ENCODE measurements around the gene KRT10.
A peak's percentile ranks its signal among the peaks of the same experiment; 100 is the strongest.
"Not testable (repeated sequence)": the region's sequence is repeated elsewhere in the genome, so short reads cannot be mapped to it uniquely, and the experiment has no call there.

KRT10 gene

DNA sequence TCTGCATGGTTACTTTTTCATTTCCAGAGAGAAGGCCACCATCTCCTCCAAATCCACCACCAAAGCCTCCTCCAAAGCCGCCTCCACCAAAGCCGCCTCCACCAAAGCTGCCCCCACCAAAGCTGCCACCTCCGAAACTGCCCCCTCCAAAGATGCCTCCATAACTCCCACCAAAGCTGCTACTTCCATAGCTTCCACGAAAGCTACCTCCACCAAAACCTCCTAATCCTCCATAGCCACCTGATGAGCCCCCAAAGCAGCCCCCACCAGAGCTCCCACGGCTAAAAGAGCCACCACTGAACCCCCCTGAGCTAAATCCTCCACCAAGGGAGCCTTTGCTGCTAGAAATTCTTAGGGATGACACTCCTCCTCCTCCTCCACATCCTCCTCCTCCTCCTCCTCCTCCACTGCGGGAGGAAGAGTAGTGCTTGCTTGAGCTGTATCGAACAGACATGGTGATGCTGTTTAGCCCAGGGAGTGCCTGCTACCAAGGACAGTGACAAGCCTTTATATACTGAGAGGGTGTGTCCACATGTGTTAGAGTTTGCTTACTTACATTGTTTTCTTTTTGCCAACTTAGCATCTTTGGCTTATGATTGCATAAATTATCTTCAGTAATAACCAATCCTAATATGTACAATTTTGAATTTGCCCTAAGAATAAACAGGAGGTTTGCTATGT is at the start of gene KRT10:
Gene KRT10, minus strand, starts transcription at position 483 of the 681 bp plus-strand sequence. Its CDS starts 29 bp downstream, at position 454.
- no peak for DNase-seq (ENCODE audit: low spot score)

DNA sequence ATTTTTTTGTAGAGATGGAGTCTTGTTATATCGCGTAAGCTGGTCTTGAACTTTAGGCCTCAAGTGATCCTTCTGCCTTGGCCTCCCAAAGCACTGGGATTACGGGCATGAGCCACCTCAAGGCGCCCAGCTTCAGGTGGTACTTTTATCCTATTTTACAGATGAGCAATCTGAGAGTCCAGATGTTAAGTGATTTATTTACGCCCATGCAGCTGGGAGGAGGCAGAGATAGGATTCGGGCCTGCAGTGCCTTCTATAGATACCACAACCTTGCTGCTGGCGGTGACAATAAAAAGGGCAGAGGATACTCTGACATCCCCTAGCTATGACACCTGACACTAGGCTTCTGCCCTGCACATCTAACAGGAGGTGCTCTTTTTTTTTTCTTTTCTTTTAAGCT is 48.9 kb upstream of the KRT10 start:
- DNase-seq (ENCODE audit: low spot score), result no peak

DNA sequence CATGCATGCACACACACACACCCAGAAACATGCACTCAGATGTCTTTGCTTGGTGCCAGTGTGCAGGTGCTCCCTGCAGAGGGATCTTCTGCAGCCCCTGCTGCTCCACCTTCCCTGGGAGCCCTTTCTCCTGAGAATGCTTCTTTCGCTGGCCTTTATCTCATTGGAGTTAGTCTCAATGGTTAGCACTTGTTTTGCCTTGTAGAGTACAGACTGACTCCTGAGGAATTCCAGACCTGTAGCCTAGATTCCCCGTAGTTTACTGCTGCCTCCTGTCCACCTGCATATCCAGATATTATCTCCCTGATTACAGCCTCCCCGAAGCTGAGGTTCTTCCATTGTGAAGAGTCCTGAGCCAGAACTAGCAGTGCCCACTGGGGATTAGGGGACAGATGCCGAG is 47.7 kb upstream of the KRT10 start:
- DNase-seq (ENCODE audit: low spot score), result no peak

- no peak for DNase-seq (ENCODE audit: low spot score)
Observed at GRCh38 chr17:40866838-40867237, 44.4 kb upstream of the KRT10 start, which contains the start of gene KRT12. TSS of gene KRT12 (minus strand) at chr17:40867223. CDS start at chr17:40867186, 37 bp downstream.

DNA sequence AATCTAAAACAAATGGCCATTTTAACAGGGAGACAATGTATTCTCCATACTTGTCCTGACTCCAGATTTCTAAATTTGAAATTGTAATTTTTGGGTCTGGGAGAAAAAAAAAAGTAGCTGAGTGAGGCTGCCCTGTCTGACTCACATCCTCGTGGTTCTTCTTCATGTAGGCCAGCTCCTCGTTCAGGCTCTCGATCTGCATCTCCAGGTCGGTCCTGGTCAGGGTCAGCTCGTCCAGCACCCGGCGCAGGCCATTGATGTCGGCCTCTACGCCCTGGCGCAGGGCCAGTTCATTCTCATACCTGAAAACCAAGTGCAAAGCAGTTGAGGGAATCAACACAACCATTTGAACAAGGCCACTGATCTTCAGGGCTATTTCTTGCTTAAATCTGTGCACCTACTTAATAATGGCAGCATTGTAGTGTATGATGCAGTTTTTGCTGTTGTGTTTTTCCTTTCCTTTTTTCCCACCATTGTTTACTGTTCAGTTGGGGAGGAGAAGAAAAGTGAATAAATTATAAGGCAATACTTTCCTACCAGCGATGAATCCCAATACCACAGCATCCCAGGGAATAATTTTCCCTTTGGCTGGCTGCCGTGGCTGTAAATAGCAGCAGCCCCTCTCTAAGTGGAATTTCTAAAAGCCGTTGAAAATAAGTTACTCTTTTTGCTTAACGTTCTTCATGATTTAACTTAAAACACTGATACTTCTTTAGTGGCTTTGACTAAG is 42.4 kb upstream of the KRT10 start:
- DNase-seq (ENCODE audit: low spot score), result no peak

GRCh38 chr17:40862985-40863733 is 40.7 kb upstream of the KRT10 start:
- DNase-seq (ENCODE audit: low spot score), result peak; percentile 82

- no peak for DNase-seq (ENCODE audit: low spot score)
Observed at GRCh38 chr17:40859536-40859935, 37.1 kb upstream of the KRT10 start.

DNA sequence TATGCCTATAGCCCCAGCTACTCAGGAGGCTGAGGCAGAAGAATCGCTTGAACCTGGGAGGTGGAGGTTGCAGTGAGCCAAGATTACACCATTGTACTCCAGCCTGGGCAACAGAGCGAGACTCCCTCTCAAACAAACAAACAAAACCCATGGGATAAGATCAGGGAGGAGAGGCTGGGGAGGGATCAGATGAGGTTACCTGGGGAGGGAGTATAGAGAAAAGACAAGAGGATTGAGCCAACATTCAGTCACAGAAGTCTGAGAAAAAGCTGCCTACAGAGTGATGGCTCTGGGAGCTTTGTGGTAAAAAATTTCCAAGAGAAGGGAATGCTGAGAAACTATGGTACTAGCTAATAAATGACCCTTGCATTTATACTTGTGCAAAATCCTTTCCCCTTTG is 36.3 kb upstream of the KRT10 start:
- DNase-seq (ENCODE audit: low spot score), result not testable (repeated sequence)

DNA sequence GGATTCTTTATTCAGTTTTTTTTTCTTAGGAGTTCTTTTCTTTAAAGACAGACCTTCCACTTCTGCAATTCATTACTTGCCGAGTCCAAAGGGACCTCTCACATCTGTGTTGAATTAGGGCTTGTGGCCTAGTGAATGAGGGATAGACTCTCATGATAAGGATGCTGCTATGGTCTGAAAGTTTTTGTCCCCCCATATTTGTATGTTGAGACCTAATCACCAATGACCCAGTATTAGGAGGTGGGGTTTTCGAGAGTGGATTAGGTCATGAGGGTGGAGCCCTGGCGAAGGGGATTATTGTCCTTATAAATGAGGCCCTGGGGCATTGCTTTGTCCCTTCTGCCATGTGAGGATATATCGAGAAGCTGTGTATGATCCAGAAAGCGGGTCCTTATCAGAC is 35.1 kb upstream of the KRT10 start:
- DNase-seq (ENCODE audit: low spot score), result no peak

- DNase-seq (ENCODE audit: low spot score), result no peak
Observed at GRCh38 chr17:40854175-40854814, 31.9 kb upstream of the KRT10 start.

GRCh38 chr17:40852364-40852763 is 29.9 kb upstream of the KRT10 start:
- no peak for DNase-seq (ENCODE audit: low spot score)

DNA sequence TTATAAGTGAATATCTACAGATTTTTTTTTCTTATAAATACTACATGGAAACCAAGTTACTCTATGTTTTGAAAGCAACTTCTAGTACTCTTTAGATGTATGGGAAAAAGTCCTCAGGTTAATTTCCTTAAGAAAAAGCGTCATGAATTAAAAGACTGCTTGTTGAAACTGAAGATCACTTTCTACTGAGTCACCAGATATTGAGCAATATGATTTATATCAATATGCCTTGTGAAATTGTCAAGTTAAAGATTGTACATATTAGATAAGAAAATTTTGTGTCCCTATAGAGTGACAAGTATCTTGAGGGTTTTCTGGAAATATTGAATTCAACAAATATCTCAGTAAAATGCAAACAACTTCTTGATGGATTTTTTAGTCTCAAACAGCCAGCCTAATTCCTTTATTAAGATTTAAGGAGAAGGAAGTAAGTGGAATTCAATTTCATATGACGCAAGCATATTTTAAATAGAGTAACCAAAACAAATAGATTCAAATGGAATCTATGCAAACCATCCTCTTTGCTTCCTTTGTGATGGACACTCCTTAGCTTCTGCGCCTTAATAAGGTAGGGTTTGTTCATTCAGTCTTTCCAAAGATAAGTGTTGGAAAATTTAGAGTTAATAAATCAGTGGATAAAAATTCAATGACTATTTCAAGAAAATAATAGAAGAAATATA is 28.0 kb upstream of the KRT10 start:
- no peak for DNase-seq (ENCODE audit: low spot score)

DNA sequence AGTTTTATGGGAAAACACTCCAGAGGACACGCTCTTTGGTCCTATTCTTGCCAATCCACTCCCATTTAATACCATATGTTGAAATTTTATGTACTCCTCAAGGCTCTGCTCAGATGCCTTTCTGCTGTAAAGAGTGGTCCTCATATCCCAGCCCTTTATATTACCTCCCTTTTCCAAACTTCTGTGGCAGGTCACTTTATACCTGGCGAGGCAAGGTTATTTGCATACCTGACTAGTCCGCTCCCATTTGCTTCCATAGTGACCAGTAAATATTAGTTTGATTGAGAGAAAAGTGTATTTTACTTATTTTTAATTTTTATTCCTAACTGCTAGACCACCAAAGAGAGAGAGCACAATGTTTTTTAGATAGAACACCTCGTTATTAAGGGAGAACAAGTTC is 27.3 kb upstream of the KRT10 start:
- no peak for DNase-seq (ENCODE audit: low spot score)

DNA sequence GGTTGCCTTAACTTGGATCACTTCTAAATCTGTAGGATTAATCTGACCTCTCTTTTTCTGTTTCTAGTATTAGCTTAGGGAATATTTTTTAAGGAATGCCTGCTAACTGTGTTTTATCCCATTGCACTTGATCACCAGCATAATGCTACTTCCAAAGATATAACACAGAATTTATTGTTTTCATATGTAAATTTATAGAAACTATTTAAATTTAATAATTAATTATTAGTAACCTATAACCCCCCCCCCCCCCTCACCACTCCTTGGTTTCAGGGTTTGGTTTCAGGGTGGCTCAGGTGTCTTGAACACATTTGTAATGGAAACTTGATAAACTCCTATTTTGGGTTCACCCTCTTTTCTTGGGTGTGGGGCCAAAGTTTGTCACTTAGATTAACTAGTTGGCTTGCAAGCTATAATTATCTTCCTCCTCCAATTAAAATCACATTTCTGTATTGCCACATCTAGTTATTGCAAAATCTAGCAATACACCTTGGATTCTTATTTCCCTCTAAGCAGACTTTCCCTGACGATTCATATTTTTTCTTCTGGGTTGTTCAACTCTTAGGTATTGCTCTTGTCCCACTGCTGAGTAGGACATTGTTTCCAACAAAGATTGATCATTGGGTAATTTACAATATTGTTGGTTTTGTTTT is 26.3 kb upstream of the KRT10 start:
- DNase-seq (ENCODE audit: low spot score), result no peak

GRCh38 chr17:40846515-40847144 is 24.2 kb upstream of the KRT10 start:
- DNase-seq (ENCODE audit: low spot score), result no peak

DNA sequence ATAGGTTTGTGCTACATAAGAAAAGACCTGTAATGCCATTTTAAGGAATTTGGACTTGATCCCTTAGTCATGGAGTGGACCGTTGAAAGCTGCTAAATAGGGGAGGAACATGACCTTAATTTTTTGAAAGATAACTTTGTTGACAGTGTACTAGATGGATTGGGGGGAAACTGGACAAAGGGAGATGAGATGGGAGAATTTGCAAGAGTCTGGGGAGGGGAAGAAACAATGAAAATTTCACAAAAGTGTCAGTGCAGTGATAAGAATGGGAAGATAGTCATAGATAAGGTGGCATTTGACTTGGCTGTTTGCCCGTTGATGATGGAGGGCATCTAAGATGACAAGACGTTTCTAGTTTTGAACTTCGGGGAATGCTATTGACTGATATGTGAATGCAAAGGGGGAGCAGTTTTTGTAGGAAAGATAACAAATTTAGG is 22.3 kb upstream of the KRT10 start:
- no peak for DNase-seq (ENCODE audit: low spot score)

- no peak for DNase-seq (ENCODE audit: low spot score)
Observed at GRCh38 chr17:40843242-40843641, 20.8 kb upstream of the KRT10 start.

DNA sequence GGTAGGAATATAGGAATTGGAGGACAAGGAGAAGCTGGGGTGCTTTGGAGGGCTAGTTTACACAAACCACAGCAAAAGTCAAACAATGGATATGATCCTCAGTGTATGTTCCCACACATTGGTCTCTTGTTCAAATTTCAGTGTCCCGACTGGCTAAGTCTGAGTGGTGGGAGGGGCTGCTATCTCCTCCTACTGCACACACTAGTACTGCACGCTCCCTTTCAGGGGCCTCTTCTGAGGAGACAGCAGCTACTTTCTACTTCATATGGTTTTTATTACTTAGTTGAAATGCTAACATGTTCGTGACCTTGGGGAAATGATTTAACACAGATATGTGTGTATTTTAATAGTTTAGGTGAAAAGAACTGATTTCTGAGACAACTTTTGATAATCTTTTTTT is 18.8 kb upstream of the KRT10 start:
- no peak for DNase-seq (ENCODE audit: low spot score)

DNA sequence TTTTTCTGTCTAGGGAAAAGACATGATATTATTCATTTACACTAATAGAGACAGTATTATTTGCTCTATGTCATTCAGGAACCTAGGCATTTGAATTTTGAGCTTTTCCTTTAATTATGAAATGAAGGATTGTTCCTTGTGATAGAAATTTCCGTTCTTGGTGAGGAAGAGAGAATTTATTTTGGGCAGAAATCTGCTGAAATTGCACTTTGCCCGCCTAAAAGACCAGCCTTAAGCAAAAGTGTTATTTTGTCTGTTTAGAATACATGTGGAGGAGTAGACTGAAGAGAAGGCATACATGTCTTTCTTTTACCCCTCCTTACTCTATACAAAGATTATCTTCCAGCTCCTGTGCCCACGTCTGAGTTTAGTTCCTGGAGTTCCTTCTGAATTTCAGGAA is 16.8 kb upstream of the KRT10 start:
- no peak for DNase-seq (ENCODE audit: low spot score)

- DNase-seq (ENCODE audit: low spot score), result no peak
Observed at GRCh38 chr17:40836020-40836419, 13.6 kb upstream of the KRT10 start.

DNA sequence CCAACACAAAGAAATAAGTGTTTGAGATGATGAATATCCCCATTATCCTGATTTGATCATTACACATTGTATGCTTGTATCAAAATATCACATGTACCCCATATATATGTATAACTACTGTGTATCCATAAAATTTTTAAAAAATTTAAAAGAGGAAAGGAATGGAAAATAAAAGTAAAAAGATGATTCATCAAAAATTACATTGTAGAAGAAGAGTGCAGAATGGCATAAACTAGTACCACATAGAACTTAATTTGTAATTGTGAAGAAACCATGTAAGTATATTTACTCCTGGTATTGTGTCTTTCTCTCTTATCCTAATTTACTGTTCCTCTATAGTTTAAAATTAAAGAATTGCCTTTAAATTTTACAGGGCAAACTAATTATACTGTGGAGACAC is 11.5 kb upstream of the KRT10 start:
- DNase-seq (ENCODE audit: low spot score), result no peak
